K562 (cell line): Measurements from ENCODE around the gene FARP1.

ENCODE experiments used
- BRD4 ChIP-seq: fragments of 200-600 bp; sonication (generic); IDR thresholded peaks from 2 replicates; pipeline ENCODE4 v1.6.1; 2017; ENCODE audit warnings: inconsistent platforms
- HCFC1 ChIP-seq: IDR thresholded peaks from 2 replicates; pipeline ENCODE4 v1.6.1; 2012; ENCODE audit warnings: low read depth, low read length, improper control_type of control experiment
- NR2C2 ChIP-seq, 2 experiments: fragments of 200-800 bp in 1 of 2; sonication (Bioruptor generic) in 1 of 2; sonication (generic) in 1 of 2; formaldehyde crosslinking in 1 of 2; IDR thresholded peaks; 2 replicates each; pipeline versions ENCODE4 v1.6.1 to v1.8.0; 2016 to 2022; ENCODE audit warnings: mild to moderate bottlenecking in 1 of 2, missing compliant biosample characterization in 1 of 2, missing genetic modification characterization in 1 of 2, missing genetic modification reagents in 1 of 2
- NR3C1 ChIP-seq: sonication (generic); formaldehyde crosslinking; IDR thresholded peaks from 2 replicates; pipeline ENCODE4 v1.8.1; 2022; ENCODE audit warnings: missing genetic modification reagents
- ZBTB33 ChIP-seq: sonication (generic); formaldehyde crosslinking; IDR thresholded peaks from 2 replicates; pipeline ENCODE4 v1.8.1; 2023; ENCODE audit warnings: mild to moderate bottlenecking, missing genetic modification reagents
- ZBTB49 ChIP-seq: sonication (generic); formaldehyde crosslinking; IDR thresholded peaks from 2 replicates; pipeline ENCODE4 v1.8.0; 2022; ENCODE audit warnings: missing genetic modification reagents, mild to moderate bottlenecking, borderline replicate concordance
- ZNF318 ChIP-seq, 2 experiments: fragments of 450-650 bp; IDR thresholded peaks; 2 replicates each; pipeline ENCODE4 v1.6.1; 2016; ENCODE audit warnings: mild to moderate bottlenecking in 2 of 2, borderline replicate concordance in 1 of 2, low read depth in 1 of 2, moderate library complexity in 1 of 2
- ZNF398 ChIP-seq: fragments of 250-450 bp; sonication (Bioruptor Pico); IDR thresholded peaks from 2 replicates; pipeline ENCODE4 v1.8.0; 2021; ENCODE audit warnings: moderate library complexity, mild to moderate bottlenecking, inconsistent platforms

GRCh38 chr13:98313023-98313921 is 170.4 kb downstream of the FARP1 start:
- no peak for TF ChIP-seq HCFC1
- TF ChIP-seq NR2C2 (CRISPR knock-in tag; IDR thresholded peaks at IDR 0.05) = no peak
- TF ChIP-seq NR2C2 (tag; IDR thresholded peaks at IDR 0.05) = no peak
- no peak for TF ChIP-seq ZBTB49 (CRISPR knock-in tag)
- no peak for TF ChIP-seq ZNF318 (IDR thresholded peaks at IDR 0.05; ENCODE audit: borderline replicate concordance in 1 of 2, low read depth in 1 of 2)
- TF ChIP-seq ZBTB33 (CRISPR knock-in tag) = no peak
- no peak for TF ChIP-seq NR3C1 (CRISPR knock-in tag)
- TF ChIP-seq ZNF398 (CRISPR knock-in tag) = no peak
- TF ChIP-seq BRD4 = no peak
